HCT116 (cell line): ENCODE measurements around the gene SGMS1.

Experiments used
- CEBPB ChIP-seq: IDR thresholded peaks from 2 replicates; pipeline ENCODE4 v1.6.1; 2012; ENCODE audit warnings: low read depth
- CTCF ChIP-seq, 3 experiments: fragments of 200-600 bp in 1 of 3; sonication (generic) in 1 of 3; IDR thresholded peaks in 2 of 3; conservative IDR thresholded peaks in 1 of 3; 2 replicates each; pipeline ENCODE4 v1.5.1; 2012 to 2017; ENCODE audit warnings: low read depth in 2 of 3, low read length in 2 of 3, antibody characterized with exemption in 1 of 3, borderline replicate concordance in 1 of 3, control low read depth in 1 of 3, mild to moderate bottlenecking in 1 of 3, mixed read lengths in 1 of 3, mixed run types in 1 of 3, moderate library complexity in 1 of 3; ENCODE audit not compliant: insufficient read depth in 1 of 3
- POLR2AphosphoS5 ChIP-seq: IDR thresholded peaks from 2 replicates; pipeline ENCODE4 v1.6.1; 2011; ENCODE audit warnings: mild to moderate bottlenecking, low read depth, low read length, moderate library complexity
- TCF7L2 ChIP-seq: IDR thresholded peaks from 2 replicates; pipeline ENCODE4 v1.7.0; 2011; ENCODE audit warnings: borderline replicate concordance, inconsistent platforms; ENCODE audit not compliant: insufficient read depth, insufficient read length; ENCODE audit errors: extremely low read depth
- YY1 ChIP-seq: IDR thresholded peaks from 2 replicates; pipeline ENCODE4 v1.6.1; 2011; ENCODE audit warnings: low read length, low read depth, moderate library complexity, mild to moderate bottlenecking; ENCODE audit not compliant: insufficient replicate concordance; ENCODE audit errors: extremely low read depth

- no peak for TF ChIP-seq CEBPB
- no peak for TF ChIP-seq POLR2AphosphoS5
- TF ChIP-seq TCF7L2, result no peak
- TF ChIP-seq YY1, result no peak
- TF ChIP-seq CTCF (IDR thresholded peaks at IDR 0.05 in 2 of 3, conservative IDR thresholded peaks at IDR 0.05 in 1 of 3; ENCODE audit: borderline replicate concordance in 1 of 3, insufficient read depth in 1 of 3, low read depth in 2 of 3, low read length in 2 of 3), result no peak
These were observed 32.8 kb downstream of the SGMS1 start for GRCh38 chr10:50590935-50591334.
